ENCODE results near the gene CIITA.

The CIITA gene

DNA sequence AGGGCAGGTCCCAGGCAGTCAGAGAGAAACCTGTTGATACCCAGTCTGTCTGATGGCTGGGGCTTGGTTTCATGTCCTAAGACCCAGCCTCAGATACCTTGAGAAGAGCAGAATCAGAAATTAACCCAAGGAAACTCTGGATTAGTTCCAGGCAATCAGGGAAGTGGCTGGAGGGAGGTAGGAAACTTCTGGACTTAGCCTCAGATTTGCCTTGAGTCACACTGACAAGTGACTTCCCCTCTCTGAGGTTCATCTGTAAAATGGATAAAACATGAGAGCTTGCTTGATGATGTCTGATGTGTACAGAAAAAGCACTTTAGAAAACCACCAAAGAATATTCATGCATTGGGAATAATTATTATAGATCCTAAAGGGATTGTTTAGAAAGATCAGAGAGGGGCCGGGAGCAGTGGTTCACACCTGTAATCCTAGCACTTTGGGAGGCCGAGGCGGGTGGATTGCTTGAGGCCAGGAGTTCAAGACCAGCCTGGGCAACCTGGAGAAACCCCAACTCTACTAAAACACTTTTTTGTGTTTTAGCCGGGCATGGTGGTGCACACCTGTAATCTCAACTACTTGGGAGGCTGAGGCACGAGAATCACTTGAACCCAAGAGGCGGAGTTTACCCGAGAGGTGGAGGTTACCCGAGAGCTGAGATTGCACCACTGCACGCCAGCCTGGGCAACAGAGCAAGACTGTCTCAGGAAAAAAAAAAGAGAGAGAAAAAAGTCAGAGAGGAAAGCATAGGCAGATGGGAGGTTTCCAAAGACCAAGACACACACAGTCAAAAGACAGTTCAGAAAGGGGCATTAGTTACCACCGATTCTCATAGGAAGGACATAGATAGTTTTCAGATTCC, 3.8 kb downstream of the CIITA start:
- no peak for DNase-seq (ENCODE audit: low spot score)

DNA sequence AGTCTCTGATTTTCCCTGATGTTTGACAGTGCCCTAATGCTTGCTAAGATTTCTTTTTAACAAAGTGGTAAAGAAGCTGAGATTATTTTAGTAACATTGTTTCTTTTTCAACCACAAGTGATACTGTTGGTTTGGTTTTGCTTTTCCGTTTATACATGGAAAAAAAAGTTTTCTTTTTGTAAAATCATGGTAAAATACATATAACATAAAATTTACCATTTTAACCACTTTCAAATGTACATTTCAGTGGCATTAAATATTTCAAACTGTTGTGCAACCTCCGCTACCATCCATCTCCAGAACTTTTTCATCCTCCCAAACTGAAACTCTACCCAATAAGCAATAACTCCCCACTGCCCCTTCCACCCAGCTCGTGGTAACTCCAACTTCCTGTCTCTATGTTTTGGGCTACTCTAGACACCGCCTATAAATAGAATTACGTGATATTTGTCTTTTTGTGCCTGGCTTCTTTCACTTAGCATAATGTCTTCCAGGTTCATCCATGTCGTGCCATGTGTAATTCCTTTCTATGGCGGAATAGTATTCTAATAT, 4.6 kb downstream of the CIITA start:
- no peak for DNase-seq (ENCODE audit: low spot score)

DNA sequence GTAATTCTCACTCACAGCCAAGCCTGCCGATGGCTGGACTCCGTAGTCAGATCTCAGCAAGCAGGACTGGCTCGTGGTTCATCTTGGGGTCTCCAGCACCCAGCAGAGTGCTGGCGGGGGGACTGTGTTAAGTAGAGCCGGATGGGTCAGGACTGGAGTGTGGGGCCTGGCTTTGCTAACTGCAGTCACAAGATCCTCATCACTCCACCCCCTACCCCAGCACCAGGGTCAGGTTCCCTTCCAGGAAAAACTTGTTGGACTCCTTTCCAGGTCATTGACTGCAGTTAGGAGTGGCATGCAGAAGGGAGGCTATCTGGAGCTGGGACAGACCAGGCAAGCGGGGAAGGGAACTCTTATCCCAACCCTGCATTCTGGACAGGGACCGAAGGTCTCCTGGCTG, 6.0 kb downstream of the CIITA start:
- DNase-seq (ENCODE audit: low spot score), result no peak

DNA sequence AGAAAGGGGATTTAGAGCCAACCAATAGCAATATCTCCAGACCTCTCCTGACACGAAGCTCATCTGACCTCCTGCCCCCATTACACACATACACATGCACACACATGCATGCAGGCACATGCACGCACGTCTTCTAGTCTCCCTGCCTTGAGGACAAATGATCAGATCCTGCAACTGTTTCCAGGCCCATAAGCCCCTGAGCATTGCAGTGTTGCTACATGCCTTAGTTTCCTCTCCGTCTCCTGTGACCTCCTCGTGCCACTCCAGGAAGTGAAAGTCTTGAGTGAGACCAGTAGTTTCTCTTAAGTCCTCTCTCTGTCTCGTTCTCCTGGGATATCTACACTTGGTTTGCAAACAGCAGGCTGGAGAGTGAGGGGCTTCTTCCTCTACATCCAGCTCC, 8.2 kb downstream of the CIITA start:
- DNase-seq (ENCODE audit: low spot score), result no peak

DNA sequence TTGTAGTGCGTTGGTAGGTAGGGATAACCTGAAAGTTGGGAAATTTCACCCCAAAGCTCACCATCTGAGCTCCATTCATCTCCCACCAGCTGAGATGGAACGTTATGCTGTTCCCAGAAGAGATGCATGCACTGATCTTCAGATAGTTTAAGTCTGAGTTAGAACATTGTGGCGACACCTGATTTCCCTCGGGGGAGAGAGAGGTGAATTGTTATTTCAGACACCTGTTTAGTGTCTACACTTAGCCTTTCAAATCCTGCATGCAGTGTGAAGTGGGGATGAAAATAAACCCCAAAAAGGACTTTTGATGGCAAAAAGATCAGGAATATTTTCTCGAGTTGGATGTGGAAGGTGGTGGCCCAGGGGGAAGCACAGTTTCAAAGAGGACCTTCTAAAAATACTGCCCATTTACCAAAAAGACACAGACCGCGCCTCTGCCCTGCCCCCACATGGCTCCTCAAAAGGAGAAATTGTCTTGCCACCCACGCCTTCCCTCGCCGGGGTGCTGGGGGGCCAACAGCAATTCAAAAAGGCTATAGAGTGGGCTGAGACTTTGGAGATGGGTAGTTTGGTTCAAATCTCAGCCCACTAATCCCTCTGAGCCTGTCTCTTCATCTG, 11.4 kb downstream of the CIITA start:
- no peak for DNase-seq (ENCODE audit: low spot score)

- no peak for DNase-seq (ENCODE audit: low spot score)
Observed at GRCh38 chr16:10889855-10890254, 12.9 kb downstream of the CIITA start.

GRCh38 chr16:10892782-10893318, 15.8 kb downstream of the CIITA start:
- DNase-seq (ENCODE audit: low spot score), result no peak

GRCh38 chr16:10895053-10895946, 18.3 kb downstream of the CIITA start:
- DNase-seq (ENCODE audit: low spot score), result peak; percentile 19

- no peak for DNase-seq (ENCODE audit: low spot score)
Observed at GRCh38 chr16:10896165-10896564, 19.2 kb downstream of the CIITA start.

DNA sequence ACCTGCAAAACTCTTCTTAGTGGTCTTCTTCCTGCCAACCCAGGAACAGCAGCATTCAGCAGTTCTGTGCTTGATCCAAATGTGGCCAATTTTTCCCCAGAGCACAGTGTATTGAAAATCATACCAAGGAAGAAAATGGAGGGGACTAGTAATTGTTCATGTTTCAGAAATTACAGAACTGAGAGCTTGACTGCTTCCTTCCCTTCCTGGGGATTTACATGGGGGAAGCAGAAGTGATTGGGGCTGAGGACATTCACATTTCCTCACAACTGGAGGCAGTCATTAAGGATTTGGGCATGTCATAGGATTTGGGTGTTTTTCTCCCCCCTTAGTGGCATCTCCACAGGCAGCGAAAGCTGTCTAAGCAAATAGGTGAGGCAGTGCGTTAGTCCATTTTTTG, 19.7 kb downstream of the CIITA start:
- DNase-seq (ENCODE audit: low spot score), result no peak

GRCh38 chr16:10897134-10897533, 20.1 kb downstream of the CIITA start:
- DNase-seq (ENCODE audit: low spot score), result no peak

DNA sequence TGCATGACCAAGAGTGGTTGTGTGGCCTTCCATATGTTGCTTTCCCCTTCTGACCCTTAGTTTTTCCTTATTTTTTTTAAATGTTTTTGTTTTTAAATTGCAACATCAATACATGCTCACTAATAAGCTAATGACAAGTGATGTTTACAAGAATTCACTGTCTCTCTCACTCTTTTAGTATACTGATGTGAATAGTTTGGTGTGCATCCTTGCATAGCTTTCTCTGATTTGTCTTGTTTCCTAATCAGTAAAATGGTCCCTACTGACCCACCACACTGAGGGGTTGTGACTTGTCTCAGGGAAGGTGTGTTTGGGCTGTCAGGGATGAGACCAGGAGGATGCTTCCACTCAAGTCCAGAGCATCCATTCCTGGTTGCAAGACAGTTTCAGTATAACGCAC, 26.0 kb downstream of the CIITA start:
- DNase-seq (ENCODE audit: low spot score), result no peak

DNA sequence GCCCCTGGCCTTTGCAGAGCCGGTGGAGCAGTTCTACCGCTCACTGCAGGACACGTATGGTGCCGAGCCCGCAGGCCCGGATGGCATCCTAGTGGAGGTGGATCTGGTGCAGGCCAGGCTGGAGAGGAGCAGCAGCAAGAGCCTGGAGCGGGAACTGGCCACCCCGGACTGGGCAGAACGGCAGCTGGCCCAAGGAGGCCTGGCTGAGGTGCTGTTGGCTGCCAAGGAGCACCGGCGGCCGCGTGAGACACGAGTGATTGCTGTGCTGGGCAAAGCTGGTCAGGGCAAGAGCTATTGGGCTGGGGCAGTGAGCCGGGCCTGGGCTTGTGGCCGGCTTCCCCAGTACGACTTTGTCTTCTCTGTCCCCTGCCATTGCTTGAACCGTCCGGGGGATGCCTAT, 29.5 kb downstream of the CIITA start:
- no peak for DNase-seq (ENCODE audit: low spot score)

DNA sequence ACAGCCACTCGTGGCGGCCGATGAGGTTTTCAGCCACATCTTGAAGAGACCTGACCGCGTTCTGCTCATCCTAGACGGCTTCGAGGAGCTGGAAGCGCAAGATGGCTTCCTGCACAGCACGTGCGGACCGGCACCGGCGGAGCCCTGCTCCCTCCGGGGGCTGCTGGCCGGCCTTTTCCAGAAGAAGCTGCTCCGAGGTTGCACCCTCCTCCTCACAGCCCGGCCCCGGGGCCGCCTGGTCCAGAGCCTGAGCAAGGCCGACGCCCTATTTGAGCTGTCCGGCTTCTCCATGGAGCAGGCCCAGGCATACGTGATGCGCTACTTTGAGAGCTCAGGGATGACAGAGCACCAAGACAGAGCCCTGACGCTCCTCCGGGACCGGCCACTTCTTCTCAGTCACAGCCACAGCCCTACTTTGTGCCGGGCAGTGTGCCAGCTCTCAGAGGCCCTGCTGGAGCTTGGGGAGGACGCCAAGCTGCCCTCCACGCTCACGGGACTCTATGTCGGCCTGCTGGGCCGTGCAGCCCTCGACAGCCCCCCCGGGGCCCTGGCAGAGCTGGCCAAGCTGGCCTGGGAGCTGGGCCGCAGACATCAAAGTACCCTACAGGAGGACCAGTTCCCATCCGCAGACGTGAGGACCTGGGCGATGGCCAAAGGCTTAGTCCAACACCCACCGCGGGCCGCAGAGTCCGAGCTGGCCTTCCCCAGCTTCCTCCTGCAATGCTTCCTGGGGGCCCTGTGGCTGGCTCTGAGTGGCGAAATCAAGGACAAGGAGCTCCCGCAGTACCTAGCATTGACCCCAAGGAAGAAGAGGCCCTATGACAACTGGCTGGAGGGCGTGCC, 30.1 kb downstream of the CIITA start:
- DNase-seq (ENCODE audit: low spot score), result no peak

GRCh38 chr16:10907757-10908045, 30.7 kb downstream of the CIITA start:
- no peak for DNase-seq (ENCODE audit: low spot score)

- DNase-seq (ENCODE audit: low spot score), result no peak
Observed at GRCh38 chr16:10911267-10911666, 34.3 kb downstream of the CIITA start.

GRCh38 chr16:10916534-10916933, 39.5 kb downstream of the CIITA start:
- DNase-seq (ENCODE audit: low spot score), result no peak

GRCh38 chr16:10918294-10919002, 41.4 kb downstream of the CIITA start:
- peak; percentile 83 for DNase-seq (ENCODE audit: low spot score)

DNA sequence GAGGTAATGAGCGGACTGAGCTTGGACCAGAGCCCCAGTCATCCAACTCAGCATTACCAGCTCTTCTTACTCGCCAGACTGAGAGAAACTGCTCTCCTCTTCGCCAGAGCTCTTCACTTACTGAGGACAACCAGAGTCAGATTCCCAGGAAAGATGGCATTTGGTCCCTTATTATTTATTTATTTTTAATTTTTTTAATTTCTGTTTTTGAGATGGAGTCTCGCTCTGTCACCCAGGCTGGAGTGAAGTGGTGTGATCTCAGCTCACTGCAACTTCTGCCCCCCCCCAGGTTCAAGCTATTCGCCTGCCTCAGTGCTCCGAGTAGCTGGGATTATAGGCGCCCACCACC, 42.0 kb downstream of the CIITA start:
- DNase-seq (ENCODE audit: low spot score), result no peak

DNA sequence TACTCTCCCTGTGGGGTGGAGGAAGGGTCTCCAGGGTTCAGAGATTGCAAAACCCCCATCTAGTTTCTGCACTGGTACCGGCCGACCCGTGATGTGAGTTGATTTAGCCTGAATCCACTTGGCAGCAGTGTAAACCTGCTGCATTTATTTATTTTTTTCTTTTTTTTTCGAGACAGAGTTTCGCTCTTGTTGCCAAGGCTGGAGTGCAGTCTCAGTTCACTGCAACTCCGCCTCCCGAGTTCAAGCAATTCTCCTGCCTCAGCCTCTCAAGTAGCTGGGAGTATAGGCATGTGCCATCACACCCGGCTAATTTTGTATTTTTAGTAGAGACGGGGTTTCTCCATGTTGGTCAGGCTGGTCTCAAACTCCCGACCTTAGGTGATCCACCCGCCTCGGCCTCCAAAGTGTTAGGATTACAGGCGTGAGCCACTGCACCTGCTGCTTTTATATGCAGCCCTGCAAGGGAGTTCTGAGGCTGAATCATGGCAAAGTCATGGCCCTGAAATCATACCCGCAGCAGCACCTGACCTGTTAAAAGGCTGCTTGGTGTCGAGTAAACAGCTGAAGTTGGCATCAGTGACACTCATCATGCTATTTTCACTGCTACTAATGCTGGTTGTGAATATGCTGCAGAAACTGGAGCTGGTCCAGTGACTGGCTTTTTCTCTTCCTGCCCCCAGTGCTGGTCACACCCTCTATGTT, 43.9 kb downstream of the CIITA start:
- no peak for DNase-seq (ENCODE audit: low spot score)

Measured in hematopoietic multipotent progenitor cell treated with erythropoietin and hydrocortisone succinate and interleukin-3 and kit ligand, for 15 days (in vitro differentiated cells).